H9 (cell line): ENCODE results near the gene CRACR2B. TPM values are rescaled to one million over a fixed set of nuclear protein-coding genes. Genes with fewer than 3 reads are reported as not detected.

Experiments
- DNase-seq: peaks from one replicate; pipeline ENCODE4 v3.0.0-alpha.2; 2017
- H2AFZ ChIP-seq: one replicate; pipeline ENCODE4 v1.6.1; 2013; ENCODE audit warnings: mild to moderate bottlenecking, low read length, control low read depth, moderate library complexity
- H2AK5ac ChIP-seq: 2 replicates; pipeline ENCODE4 v1.6.1; 2013; ENCODE audit warnings: low read length, control low read depth, mixed read lengths; ENCODE audit not compliant: insufficient read length
- H2BK120ac ChIP-seq: one replicate; pipeline ENCODE4 v1.6.1; 2013; ENCODE audit warnings: low read depth, mild to moderate bottlenecking, low read length, control low read depth, inconsistent platforms; ENCODE audit not compliant: poor library complexity, severe bottlenecking
- H2BK12ac ChIP-seq: 2 replicates; pipeline ENCODE4 v1.6.1; 2013; ENCODE audit warnings: low read length, control low read depth, mixed read lengths, low read depth; ENCODE audit not compliant: insufficient read length
- H2BK15ac ChIP-seq: 2 replicates; pipeline ENCODE4 v1.6.1; 2013; ENCODE audit warnings: low read depth, low read length, control low read depth
- H2BK20ac ChIP-seq: one replicate; pipeline ENCODE4 v1.6.1; 2013; ENCODE audit warnings: low read depth, mild to moderate bottlenecking, low read length, control low read depth, inconsistent platforms; ENCODE audit not compliant: poor library complexity, severe bottlenecking
- H2BK5ac ChIP-seq: 2 replicates; pipeline ENCODE4 v1.6.1; 2013; ENCODE audit warnings: low read length, control low read depth, mixed read lengths; ENCODE audit not compliant: insufficient read length
- H3K14ac ChIP-seq: 2 replicates; pipeline ENCODE4 v1.6.1; 2013; ENCODE audit warnings: low read length, control low read depth; ENCODE audit not compliant: insufficient read depth
- H3K18ac ChIP-seq: 2 replicates; pipeline ENCODE4 v1.6.1; 2013; ENCODE audit warnings: low read depth, mild to moderate bottlenecking, mixed read lengths, low read length, control low read depth; ENCODE audit not compliant: insufficient read length
- H3K23ac ChIP-seq: 2 replicates; pipeline ENCODE4 v1.6.1; 2013; ENCODE audit warnings: low read length, control low read depth, mixed read lengths, low read depth; ENCODE audit not compliant: insufficient read length
- H3K23me2 ChIP-seq: 2 replicates; pipeline ENCODE4 v1.6.1; 2013; ENCODE audit warnings: low read depth, mild to moderate bottlenecking, mixed read lengths, low read length, control low read depth; ENCODE audit not compliant: insufficient read length, poor library complexity, severe bottlenecking
- H3K27ac ChIP-seq: 2 replicates; pipeline ENCODE4 v1.5.1; 2013; ENCODE audit warnings: low read length, control low read depth, mixed read lengths, low read depth; ENCODE audit not compliant: insufficient read length
- H3K27me3 ChIP-seq: 2 replicates; pipeline ENCODE4 v1.6.1; 2013; ENCODE audit warnings: low read length, control low read depth, inconsistent platforms; ENCODE audit not compliant: insufficient read depth
- H3K4ac ChIP-seq: 2 replicates; pipeline ENCODE4 v1.6.1; 2013; ENCODE audit warnings: low read depth, mild to moderate bottlenecking, control low read depth, inconsistent platforms, low read length, moderate library complexity
- H3K4me1 ChIP-seq: 2 replicates; pipeline ENCODE4 v1.6.1; 2013; ENCODE audit warnings: low read length, control low read depth, inconsistent platforms; ENCODE audit not compliant: insufficient read depth
- H3K4me2 ChIP-seq: 2 replicates; pipeline ENCODE4 v1.6.1; 2013; ENCODE audit warnings: low read length, control low read depth, mixed read lengths; ENCODE audit not compliant: insufficient read length, insufficient read depth
- H3K56ac ChIP-seq: 2 replicates; pipeline ENCODE4 v1.6.1; 2013; ENCODE audit warnings: low read depth, mild to moderate bottlenecking, mixed read lengths, low read length, control low read depth; ENCODE audit not compliant: insufficient read length
- H3K79me1 ChIP-seq: 2 replicates; pipeline ENCODE4 v1.6.1; 2013; ENCODE audit warnings: low read depth, mild to moderate bottlenecking, moderate library complexity, low read length, control low read depth, inconsistent platforms; ENCODE audit not compliant: insufficient read depth, poor library complexity, severe bottlenecking
- H3K79me2 ChIP-seq: 2 replicates; pipeline ENCODE4 v1.6.1; 2013; ENCODE audit warnings: low read length, control low read depth, inconsistent platforms; ENCODE audit not compliant: insufficient read depth
- H3K9ac ChIP-seq: 2 replicates; pipeline ENCODE4 v1.6.1; 2013; ENCODE audit warnings: low read length, control low read depth, mixed read lengths; ENCODE audit not compliant: insufficient read length; ENCODE audit errors: extremely low read depth
- H3K9me3 ChIP-seq: one replicate; pipeline ENCODE4 v1.6.1; 2013; ENCODE audit warnings: low read depth, low read length, inconsistent platforms; ENCODE audit not compliant: control insufficient read depth
- H3T11ph ChIP-seq: one replicate; pipeline ENCODE4 v1.6.1; 2013; ENCODE audit warnings: mild to moderate bottlenecking, low read length, control low read depth, inconsistent platforms
- H4K20me1 ChIP-seq: one replicate; pipeline ENCODE4 v1.6.1; 2013; ENCODE audit not compliant: control insufficient read depth, insufficient read length, insufficient read depth
- H4K5ac ChIP-seq: 2 replicates; pipeline ENCODE4 v1.6.1; 2013; ENCODE audit warnings: low read depth, mild to moderate bottlenecking, mixed read lengths, low read length, control low read depth; ENCODE audit not compliant: insufficient read length
- H4K8ac ChIP-seq: replicated peaks from 2 replicates; pipeline ENCODE4 v1.6.1; 2013; ENCODE audit warnings: low read length, control low read depth, mixed read lengths, low read depth; ENCODE audit not compliant: insufficient read length
- H4K91ac ChIP-seq: 2 replicates; pipeline ENCODE4 v1.6.1; 2013; ENCODE audit warnings: low read depth, mild to moderate bottlenecking, moderate library complexity, mixed read lengths, low read length, control low read depth; ENCODE audit not compliant: insufficient read length
- H3K27ac Mint-ChIP-seq, 3 experiments: 2 replicates in 2 of 3; 3 replicates in 1 of 3; pipeline ENCODE4 v1.8.0; 2020 to 2021; ENCODE audit warnings: mixed read lengths in 3 of 3, mild to moderate bottlenecking in 1 of 3, moderate library complexity in 1 of 3
- H3K27me3 Mint-ChIP-seq: 2 replicates; pipeline ENCODE4 v1.8.0; 2021; ENCODE audit warnings: low read depth, mild to moderate bottlenecking, moderate library complexity, mixed read lengths
- H3K36me3 Mint-ChIP-seq, 3 experiments: 2 replicates in 2 of 3; 3 replicates in 1 of 3; pipeline ENCODE4 v1.8.0; 2020 to 2021; ENCODE audit warnings: low read depth in 3 of 3, mixed read lengths in 3 of 3; ENCODE audit not compliant: insufficient read depth in 1 of 3
- H3K4me1 Mint-ChIP-seq, 2 experiments: 2 replicates each; pipeline ENCODE4 v1.8.0; 2020; ENCODE audit warnings: mixed read lengths in 2 of 2
- H3K4me3 Mint-ChIP-seq, 2 experiments: 2 replicates in 1 of 2; 3 replicates in 1 of 2; pipeline ENCODE4 v1.8.0; 2020 to 2021; ENCODE audit warnings: mild to moderate bottlenecking in 2 of 2, mixed read lengths in 2 of 2, moderate library complexity in 1 of 2
- H3K9me3 Mint-ChIP-seq, 2 experiments: 2 replicates in 1 of 2; 3 replicates in 1 of 2; pipeline ENCODE4 v1.8.0; 2020; ENCODE audit warnings: mild to moderate bottlenecking in 2 of 2, mixed read lengths in 2 of 2, moderate library complexity in 1 of 2
- CTCF ChIP-seq: fragments of 200-600 bp; sonication (generic); conservative IDR thresholded peaks from 3 replicates; pipeline ENCODE4 v1.8.0; 2021; ENCODE audit warnings: antibody characterized with exemption, mild to moderate bottlenecking
- WGBS: extraction: QIAGEN DNeasy Blood & Tissue Kit; methylation state at CpG from one replicate; pipeline ENCODE4 v1.1.7; 2013; ENCODE audit warnings: missing lambda C conversion rate, low lambda C conversion rate, mixed read lengths; ENCODE audit not compliant: insufficient read length; ENCODE audit errors: extremely low coverage; 5-methylcytosine and 5-hydroxymethylcytosine counted together
- total RNA-seq: library from RNA; stranded (reverse); gene quantifications from 2 replicates; pipeline ENCODE4 v1.2.1, GENCODE V29; 2021

The CRACR2B gene
- total RNA-seq, 1 experiment from 2014 or later = 29.0 TPM

DNA sequence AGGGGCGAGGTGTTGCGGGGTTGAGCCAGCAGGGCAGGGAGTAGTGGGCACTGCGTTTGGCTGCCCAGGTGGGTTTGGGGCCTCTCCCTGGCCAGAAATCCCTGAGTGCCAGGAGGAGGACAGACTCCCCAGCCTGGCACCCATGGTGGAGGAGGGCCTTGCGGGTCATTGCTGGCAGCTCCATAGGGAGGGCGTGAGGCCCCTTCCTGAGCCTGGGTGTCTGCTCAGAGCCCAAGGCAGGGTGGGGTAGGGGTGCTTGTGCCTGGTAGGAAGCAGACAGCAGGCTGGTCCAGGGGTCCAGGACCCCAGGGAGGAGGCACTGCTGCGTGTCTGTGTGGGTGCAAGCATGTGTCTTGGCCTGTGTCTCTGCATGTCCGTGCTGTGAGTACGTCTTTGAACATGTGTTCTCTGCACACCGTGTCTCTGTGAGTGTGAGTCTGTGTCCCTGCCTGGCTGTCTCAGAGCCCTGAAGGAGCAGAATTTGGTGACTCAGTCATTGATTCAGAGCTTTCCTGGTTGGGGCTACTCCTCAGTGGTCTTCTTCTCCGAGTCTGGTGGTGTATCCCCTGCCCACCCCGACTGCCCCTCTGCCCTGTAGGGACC lies 18.9 kb downstream of the CRACR2B start:
- H3K4me2 ChIP-seq = no peak overlapping the region
- no peak overlapping the region for H3T11ph ChIP-seq
- H3K4ac ChIP-seq = no peak overlapping the region
- no peaks in the 10 kb centered on the region for H3K9me3 ChIP-seq
- no peak for TF ChIP-seq CTCF
- WGBS = no CpG with 5 or more reads among the region's 11 CpGs
- no peak overlapping the region for H3K23ac ChIP-seq
- H4K5ac ChIP-seq = no peak overlapping the region
- H3K27ac ChIP-seq = no peak overlapping the region
- H4K20me1 ChIP-seq = peaks cover 6% of the 10 kb centered on the region
- no peak overlapping the region for H4K91ac ChIP-seq
- peaks cover 2% of the 10 kb centered on the region; the same call in 1 of the 2 replicates for H3K4me1 ChIP-seq
- peaks cover 2% of the 10 kb centered on the region for H3K79me1 ChIP-seq
- H3K4me1 Mint-ChIP-seq = peaks cover 11 to 32% of the 10 kb centered on the region in 2 experiments
- peak overlapping the region in 1 of 3 experiments; percentile 59; a peak in 1 of 7 replicates for H3K27ac Mint-ChIP-seq
- peaks cover 24% of the 10 kb centered on the region for H3K23me2 ChIP-seq
- no peak overlapping the region for H2BK12ac ChIP-seq
- no peak overlapping the region for H4K8ac ChIP-seq
- H2BK15ac ChIP-seq = no peak overlapping the region
- no peak overlapping the region for H3K9ac ChIP-seq
- H2AFZ ChIP-seq = no peak overlapping the region
- no peaks in the 10 kb centered on the region for H3K9me3 Mint-ChIP-seq
- H3K79me2 ChIP-seq = no peaks in the 10 kb centered on the region; the same call in 1 of the 2 replicates
- no peaks in the 10 kb centered on the region; the same call in 1 of the 2 replicates for H3K27me3 ChIP-seq
- H3K27me3 Mint-ChIP-seq = peaks cover 7% of the 10 kb centered on the region
- no peak overlapping the region for H2AK5ac ChIP-seq
- no peak overlapping the region for H3K56ac ChIP-seq
- no peaks in the 10 kb centered on the region for H3K36me3 Mint-ChIP-seq
- H2BK20ac ChIP-seq = no peak overlapping the region
- H2BK120ac ChIP-seq = no peak overlapping the region
- H3K14ac ChIP-seq = no peak overlapping the region; the same call in 1 of the 2 replicates
- H2BK5ac ChIP-seq = no peak overlapping the region
- no peak for DNase-seq
- no peak overlapping the region for H3K18ac ChIP-seq
- H3K4me3 Mint-ChIP-seq = peak overlapping the region in 1 of 2 experiments; percentile 35; a peak in 2 of 5 replicates
